Amygdala (tissue), 56 donors: ENCODE results near the gene ATE1.
A peak's percentile ranks its signal among the peaks of the same experiment; 100 is the strongest.
"Not testable (repeated sequence)": the region's sequence is repeated elsewhere in the genome, so short reads cannot be mapped to it uniquely, and the experiment has no call there.

Experiments used
- DNase-seq, 56 donors: peaks; one replicate each; lab custom pipeline; 2025; lab: John Stamatoyannopoulos, UW

Gene ATE1

DNA sequence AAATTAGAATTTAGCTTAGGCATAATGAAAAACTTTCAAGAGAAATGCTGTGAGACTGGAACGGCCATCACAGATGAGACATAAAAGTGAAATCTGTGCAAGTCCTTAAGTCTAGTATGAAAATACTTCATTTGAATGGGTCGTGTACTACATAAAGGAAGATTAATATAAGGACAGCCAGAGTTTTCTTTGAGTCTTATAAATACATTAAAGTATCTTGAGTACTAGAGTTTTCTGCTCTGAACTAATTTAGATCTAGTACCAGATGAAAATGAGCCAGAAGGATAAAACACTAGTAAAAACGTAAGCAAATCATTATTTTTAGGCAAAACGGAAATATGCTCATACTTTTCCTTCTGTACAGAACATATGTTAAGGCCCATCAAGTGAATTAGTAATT lies 93.1 kb downstream of the ATE1 start:
- no peak for DNase-seq

DNA sequence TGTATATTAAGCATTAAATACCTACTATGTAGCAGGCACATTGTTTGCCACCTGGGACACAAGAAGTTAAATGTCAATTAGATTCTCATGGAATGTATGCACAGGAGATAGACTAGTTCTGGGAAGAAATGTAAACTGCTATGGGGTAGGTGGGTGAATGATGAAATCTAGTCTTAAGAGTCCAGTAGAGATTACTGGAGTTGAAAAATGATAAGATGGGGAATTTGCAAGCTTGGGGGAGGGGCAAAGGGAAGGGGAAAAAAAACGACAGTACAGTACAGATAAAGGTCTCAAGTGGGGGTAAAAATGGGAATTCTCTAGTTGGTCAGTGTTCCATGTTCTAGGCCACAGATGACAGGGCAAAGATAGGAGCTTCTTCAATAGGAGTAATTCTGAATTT lies 94.4 kb downstream of the ATE1 start:
- DNase-seq, result no peak

DNA sequence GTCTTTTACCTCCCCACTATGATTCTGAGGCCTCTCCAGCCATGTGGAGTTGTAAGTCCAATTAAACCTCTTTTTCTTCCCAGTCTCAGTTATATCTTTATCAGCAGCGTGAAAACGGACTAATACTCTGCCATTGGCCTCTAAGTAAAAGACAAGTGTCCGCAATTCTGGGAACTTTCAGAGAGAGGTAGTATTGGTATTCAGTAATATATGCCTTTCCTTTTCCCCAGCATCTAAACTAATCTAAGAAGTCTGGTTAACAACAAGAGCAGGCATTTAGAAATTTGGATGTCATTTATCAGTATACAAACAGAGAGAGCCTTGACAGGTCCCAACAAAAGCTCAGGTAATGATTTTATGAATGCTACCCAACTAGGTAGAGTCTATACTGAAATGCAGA lies 95.2 kb downstream of the ATE1 start:
- no peak for DNase-seq

DNA sequence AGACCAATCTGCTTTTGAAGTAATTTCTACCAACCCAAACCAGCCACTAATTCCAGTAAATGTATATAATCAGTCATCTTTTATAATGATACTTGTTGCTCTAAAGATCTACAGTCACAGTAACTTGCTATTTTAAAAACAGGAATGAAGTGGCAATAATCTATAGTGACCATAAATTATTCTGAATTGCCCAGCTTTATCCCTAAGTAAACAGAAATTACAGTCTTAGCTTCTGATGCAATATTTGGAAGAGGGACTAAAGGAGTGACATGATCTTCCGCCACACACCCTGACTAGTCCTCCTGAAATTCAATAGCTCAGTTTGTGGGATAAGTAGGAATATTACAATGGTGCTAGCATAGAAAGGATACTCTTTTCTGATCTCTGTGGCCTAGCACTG lies 96.1 kb downstream of the ATE1 start:
- DNase-seq, result no peak

DNA sequence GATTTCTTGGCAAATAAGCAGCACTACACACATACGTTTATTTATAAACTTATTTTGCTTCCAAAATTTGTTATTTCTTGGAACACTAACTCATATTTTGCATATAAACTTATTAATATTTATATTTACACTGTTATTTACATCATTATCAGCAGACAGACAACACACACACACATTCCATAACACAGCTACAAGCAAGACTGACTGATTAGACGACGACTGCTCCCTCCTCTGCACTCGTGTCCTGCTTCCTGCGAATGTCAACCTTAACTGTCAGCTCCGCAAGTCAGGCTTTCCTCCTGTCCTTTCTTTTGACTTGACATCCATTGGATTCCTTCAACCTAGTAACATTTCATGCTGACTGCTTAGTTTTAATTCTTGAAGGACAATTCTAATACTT lies 96.6 kb downstream of the ATE1 start:
- no peak for DNase-seq

DNA sequence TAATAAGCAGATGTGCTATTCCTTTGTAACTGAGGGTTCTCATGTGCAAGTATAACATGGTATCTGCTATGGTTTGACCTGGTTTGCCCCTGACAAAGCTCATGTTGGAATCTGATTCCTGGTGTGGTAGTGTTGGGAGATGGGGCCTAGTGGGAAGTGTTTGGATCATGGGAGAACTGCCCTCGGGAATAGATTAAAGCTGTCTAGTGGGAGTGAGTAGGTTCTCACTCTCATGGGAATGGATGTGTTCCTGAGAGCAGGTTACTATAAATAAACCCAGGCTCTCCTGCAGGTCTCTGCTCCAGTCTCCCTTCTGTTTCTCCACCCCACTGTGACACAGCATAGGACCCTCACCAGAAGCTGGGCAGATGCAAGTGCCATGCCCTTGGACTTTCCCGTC lies 97.7 kb downstream of the ATE1 start:
- DNase-seq, result no peak

DNA sequence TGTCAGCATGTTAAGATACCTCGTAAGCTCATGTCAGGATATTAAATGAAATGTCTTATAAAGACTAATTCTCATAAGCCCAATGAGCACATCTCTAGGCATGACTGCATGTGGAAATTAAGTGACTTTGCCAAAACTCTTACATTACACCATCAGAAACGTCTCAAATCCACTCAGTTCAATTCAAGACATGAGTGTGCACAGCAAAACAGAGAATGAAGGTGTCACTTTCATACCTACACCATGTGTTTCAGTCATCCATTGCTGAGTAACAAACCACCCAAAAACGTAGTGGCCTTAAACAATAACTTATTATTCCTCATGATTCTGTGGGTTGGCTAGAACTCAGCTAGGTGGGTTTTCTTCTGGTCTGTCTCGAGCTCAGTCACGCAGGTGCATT lies 99.8 kb downstream of the ATE1 start:
- no peak for DNase-seq

DNA sequence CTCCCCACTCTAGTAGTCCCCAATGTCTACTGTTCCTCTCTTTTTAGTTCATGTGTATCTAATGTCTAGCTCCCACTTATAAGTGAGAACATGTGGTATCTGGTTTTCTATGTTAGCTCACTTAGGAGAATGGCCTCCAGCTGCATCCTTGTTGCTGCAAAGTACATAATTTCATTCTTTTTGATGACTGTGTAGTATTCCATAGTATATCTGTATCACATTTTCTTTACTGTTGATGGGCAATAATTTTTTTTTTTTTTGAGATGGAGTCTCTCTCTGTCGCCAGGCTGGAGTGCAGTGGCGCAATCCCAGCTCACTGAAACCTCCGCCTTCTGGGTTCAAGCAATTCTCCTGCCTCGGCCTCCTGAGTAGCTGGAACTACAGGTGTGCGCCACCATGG lies 101.1 kb downstream of the ATE1 start:
- not testable (repeated sequence) for DNase-seq

DNA sequence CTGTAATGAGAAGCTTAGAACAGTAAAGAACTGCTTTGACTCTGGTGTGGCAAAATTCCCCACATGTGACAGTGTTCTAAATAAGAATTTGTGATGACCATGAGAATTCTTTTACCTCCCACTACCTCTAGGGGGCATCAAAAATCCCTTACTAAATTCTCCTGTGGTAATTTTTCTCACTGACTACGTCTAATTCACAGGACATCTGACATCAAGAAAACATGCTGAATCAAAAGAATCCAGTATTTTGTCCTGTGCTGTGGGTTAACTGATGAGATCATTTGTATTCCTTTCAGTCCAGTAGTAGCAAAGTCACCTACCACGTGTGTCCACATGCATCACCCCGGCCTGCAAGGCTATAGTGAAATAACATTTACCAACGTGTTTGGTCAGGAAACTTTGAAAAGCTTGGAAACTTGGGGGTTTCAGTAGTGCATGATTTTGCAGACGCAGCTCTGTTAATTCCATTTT lies 103.8 kb downstream of the ATE1 start:
- DNase-seq, result peak in 1 of 56 donors; percentile 35

DNA sequence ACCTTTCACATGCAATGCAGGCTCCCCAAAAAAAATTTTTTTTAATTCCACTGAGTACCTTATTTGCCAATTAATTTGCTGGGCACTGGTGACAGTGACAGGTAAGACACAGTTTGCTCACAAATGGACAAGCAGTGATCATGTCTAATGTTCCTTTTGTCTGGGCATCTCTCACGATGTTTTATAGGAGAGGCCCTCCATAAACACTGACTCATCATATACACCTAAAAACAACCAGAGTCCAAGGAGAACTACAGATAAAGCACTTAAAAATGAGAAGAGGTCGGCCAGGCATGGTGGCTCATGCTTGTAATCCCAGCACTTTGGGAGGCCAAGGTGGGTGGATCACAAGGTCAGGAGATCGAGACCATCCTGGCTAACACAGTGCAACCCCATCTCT lies 105.1 kb downstream of the ATE1 start:
- no peak for DNase-seq

DNA sequence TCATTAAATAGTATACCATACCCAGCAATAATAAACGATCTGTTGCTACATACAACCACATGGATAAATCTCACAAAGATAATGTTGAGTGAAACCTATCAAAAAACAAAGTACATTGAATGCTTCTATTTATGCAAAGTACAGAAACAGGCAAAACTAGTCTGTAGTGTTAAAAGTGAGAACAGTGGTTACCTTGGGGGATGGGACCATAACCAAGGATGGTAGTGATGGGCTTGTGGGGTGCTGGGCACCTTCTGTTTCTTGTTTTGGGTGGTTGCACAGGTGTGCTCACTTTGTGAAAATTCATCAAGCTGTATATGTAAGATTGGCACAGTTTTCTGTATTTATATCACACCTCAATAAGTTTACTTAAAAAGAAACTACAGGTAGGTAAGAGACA lies 105.7 kb downstream of the ATE1 start:
- no peak for DNase-seq

DNA sequence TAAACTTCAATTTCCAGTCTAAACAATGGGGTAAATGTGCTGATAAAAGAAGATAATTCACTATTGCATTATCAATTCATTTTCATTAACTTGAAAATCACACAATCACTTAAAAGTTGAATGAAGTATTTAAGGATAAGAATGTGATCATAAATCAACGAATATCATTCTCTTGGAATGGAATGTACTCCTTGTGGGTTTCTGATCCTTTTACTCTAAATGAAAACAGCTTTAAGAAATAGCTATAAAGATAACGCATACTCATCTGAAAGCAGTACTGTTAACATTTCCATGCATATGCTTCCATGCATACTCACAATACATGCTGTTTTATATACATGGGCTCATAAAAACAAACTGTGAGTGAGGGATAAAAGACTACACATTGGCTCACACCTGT lies 108.8 kb downstream of the ATE1 start:
- DNase-seq, result no peak

DNA sequence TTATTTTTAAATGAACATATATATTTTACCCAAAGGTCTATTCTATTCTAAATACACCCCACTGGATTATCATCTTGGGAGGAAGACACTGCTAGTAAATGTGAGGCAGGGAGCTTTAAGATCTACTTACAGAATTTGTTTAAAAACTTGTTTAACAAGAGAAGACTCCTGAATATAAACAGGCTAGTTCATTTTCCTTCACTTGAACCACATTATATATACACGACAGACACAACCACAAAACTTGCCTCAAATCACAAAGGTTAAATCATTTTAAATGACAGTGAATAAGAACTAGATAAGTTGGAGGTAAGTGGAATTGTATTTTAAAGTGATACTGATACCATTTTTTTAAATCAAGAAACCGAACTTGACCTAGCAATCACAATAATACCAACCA lies 109.2 kb downstream of the ATE1 start:
- DNase-seq, result no peak

DNA sequence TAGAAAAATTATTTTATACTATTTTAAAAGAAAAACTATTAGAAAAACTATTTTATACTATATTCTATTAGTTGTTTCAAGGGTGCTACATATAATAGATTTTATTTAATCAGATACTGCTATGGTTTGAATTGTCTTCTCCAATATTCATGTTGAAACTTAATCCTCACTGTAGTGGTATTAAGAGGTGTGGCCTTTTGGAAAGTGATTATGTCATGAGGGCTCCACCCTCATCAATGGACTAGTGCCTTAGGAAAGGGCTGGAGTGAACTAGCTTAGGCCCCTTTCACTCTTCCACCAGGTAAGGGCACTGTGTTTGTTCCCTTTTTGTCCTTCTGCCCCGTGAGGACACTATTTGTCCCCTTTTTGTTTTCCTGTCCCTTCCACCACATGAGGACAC lies 111.6 kb downstream of the ATE1 start:
- no peak for DNase-seq

DNA sequence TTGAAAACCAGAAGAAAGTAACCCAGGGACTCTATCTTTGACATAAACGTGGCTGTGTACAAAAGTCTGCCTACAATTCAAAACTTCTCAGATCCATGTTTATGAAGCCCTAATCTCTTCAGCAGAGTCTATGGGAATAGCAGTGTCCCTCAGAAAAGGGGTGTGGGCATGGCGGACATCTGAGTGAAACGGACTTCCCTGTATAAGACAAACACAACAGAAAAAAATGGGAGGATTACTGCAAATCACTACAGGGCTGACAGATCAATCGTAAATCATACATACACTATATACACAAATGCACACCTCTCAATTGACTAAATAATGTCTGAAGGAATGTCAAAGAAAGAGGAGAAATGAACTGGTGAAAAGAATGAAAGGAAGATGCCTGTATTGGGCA lies 114.0 kb downstream of the ATE1 start:
- DNase-seq, result no peak

DNA sequence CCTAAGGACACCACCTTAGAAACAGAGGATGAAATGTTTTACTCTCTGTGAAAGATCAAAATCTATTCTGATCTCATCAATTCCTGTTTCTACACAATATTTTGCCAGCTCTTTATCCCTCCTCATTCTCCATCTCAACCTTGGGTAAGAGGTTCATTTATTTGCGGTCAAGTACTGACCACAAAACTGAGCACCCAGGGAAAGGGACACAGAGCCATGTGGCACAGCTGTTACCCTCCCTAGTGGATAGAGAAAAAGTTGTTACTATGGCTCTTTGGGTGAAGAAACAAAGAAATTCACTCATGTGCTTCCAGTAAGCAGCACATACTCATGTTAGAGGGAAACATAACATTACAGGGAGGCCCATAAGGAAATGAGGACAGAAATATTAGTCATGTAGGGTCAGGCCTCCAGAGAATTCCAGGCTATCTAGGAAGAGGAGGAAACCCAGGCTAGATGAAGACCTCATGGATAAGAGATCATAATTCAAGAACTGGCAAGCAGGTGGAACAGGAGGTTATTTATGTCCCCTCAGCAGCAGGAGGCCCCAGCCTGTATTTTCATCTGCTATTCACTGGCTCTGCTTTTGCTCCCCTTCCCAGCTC lies 114.5 kb downstream of the ATE1 start:
- no peak for DNase-seq

DNA sequence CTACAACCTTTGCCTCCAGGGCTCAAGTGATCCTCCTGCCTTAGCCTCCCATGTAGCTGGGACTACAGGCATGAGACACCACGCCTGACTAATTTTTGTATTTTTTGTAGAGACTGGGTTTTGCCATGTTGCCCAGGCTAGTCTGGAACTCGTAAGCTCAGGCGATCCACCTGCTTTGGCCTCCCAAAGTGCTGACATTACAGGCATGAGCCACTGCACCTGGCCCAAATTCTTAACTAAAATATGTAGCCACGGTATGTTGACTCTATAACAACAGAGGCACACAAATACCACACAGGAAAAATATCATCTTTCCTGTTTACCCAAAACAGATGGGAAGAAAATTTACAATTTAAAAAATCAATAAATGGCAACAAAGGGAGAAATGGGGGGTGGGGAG lies 115.8 kb downstream of the ATE1 start:
- no peak for DNase-seq

DNA sequence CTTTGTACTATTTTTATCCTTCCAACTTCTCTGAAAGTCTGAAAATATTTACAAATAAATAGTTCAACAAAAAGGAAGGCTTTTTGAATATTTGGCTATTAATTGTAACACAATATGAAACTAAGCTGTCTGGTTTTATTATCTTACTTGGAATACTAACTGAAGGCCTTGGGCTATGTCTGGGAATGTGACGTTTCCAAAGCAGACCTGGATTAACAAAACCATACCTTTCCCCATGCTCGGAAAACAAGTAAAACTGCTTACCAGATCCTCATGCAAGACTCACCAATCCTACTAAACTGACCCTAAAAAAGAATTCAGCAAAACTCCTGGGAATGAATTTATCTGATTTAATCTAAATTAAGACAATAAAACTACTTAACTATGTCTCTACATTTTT lies 116.4 kb downstream of the ATE1 start:
- no peak for DNase-seq

DNA sequence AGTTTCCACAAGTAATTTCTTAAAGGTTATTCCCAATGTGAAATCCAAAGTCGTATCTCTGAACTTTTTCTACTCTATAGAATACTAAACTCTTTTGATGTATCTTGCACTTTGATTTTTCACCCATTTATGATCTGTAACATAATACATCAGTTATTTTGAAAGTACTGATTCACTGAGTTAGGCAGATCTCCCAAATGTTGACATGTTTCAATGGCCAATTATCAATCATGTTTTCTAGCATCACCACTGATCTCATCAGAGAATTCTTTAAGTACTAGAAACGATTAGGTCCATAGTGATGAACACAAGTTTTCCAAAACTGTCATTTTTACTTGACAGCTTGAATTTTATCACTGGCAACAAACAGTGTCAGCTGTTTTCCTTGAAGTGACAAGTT lies 119.0 kb downstream of the ATE1 start:
- no peak for DNase-seq

DNA sequence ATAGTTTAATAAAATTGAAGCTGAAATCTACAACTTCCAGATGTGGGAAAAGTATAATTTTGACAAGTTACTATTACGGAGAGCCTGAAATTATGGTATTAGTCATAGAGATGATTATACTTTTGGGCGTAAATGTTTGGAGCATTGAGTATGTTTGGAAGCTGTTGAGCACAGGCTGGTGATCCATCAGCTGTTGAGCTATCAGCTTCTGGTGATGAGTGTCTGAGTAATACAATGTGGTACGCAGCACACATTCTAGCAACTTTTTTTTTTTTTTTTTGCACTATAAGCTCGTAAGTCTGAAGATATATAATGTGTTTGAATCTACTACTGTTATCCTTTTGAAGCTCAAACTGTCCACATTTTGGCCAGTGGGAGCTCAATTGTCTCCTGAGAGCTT lies 123.4 kb downstream of the ATE1 start:
- DNase-seq, result no peak

DNA sequence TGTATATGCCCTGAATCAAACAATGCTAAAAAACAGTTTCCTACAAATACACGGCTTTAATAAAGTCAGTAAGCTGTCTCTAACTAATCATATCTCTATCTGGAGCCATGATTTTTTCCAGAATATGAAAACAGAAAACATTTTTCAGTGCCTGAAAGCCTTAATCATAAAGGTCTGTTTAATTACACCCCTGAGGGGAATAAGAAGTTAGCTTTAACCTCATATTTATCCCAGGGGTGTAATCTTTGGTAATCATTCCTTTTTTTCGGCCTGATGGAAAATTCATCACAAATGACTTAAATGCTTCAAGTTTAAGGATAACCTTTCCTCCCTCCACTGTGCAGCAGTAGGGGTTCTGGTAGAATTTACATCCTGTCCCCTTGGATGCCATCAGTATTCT lies 124.2 kb downstream of the ATE1 start:
- DNase-seq, result no peak

DNA sequence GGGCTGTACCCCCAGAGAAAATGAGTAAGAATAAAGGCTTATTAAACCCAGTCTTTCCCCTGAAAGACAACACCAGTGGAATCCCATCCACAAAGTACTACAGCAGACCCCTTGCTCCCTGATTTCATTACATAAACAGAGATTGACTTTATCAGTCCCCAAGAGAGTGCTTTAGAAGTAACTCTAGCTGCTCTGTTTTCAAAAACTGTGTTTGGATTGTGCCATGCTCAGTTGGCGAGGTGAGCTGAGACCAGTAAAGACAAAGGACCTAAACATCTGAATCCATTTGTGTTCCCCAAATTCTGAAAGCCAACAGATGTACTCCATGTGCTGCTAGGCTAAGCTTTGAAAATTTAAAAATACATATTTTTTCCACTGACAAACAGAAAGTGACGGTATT lies 127.0 kb downstream of the ATE1 start:
- no peak for DNase-seq

DNA sequence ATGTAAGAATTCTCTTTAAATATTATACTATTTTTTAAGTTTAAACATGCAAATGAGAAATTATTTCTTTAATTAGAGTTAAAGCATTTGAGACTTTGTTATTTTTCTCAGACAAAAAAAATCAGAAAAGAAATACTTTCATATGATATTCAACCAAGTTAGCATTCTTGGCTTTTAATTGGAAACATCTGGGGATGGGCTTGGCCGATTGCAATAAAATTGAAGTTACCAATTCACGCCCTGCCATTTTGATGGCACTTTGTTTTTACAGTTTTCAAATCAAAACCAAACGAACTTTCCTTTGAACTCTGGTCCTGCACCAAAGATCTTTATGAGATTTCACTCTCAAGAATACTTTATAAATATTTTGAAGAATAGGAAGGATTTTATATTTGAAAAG lies 127.7 kb downstream of the ATE1 start:
- DNase-seq, result no peak
